Transverse colon (tissue), 4 donors: ENCODE results near the gene PIK3CD. TPM values are rescaled to one million over a fixed set of nuclear protein-coding genes. Genes with fewer than 3 reads are reported as not detected.

Experiments used
- DNase-seq: peaks from one replicate; pipeline ENCODE4 v3.0.0-alpha.2; 2019
- H3K27ac ChIP-seq, 4 donors: fragments of 200-600 bp; sonication (generic); 2 replicates each; pipeline ENCODE4 v1.5.1; 2016 to 2018; ENCODE audit warnings: inconsistent platforms in 4 of 4
- H3K27me3 ChIP-seq: fragments of 200-600 bp; sonication (generic); 2 replicates; pipeline ENCODE4 v1.5.1; 2017; ENCODE audit warnings: inconsistent platforms
- H3K36me3 ChIP-seq, 4 donors: fragments of 200-600 bp; sonication (generic); 2 replicates each; pipeline ENCODE4 v1.5.1; 2017 to 2019; ENCODE audit warnings: inconsistent platforms in 4 of 4
- H3K4me1 ChIP-seq, 4 donors: fragments of 200-600 bp; sonication (generic); 2 replicates each; pipeline ENCODE4 v1.5.1; 2017 to 2020; ENCODE audit warnings: inconsistent platforms in 4 of 4
- H3K4me3 ChIP-seq, 4 donors: fragments of 200-600 bp; sonication (generic); 1 replicate in 1 of 4; 2 replicates in 3 of 4; pipeline versions ENCODE4 v1.5.1 to v1.6.1; 2017 to 2019; ENCODE audit warnings: inconsistent platforms in 4 of 4
- H3K9me3 ChIP-seq, 2 donors: fragments of 200-600 bp; sonication (generic); 2 replicates each; pipeline ENCODE4 v1.5.1; 2017 to 2019; ENCODE audit warnings: inconsistent platforms in 2 of 2
- CTCF ChIP-seq, 5 experiments: fragments of 200-600 bp in 3 of 5; fragments of 450-650 bp in 2 of 5; sonication (generic) in 3 of 5; IDR thresholded peaks; 1 replicate in 2 of 5; 2 replicates in 3 of 5; pipeline ENCODE4 v1.5.1; 2016 to 2017; ENCODE audit warnings: antibody characterized with exemption in 5 of 5, inconsistent platforms in 3 of 5, mild to moderate bottlenecking in 2 of 5, moderate library complexity in 1 of 5
- EP300 ChIP-seq: sonication (generic); formaldehyde crosslinking; IDR thresholded peaks from one replicate; pipeline ENCODE4 v1.6.1; 2017; ENCODE audit warnings: antibody characterized with exemption, low read depth
- POLR2A ChIP-seq: fragments of 450-650 bp; IDR thresholded peaks from one replicate; pipeline ENCODE4 v1.6.1; 2016; ENCODE audit warnings: antibody characterized with exemption, mild to moderate bottlenecking, moderate library complexity
- POLR2AphosphoS5 ChIP-seq, 3 donors: sonication (generic); formaldehyde crosslinking; IDR thresholded peaks; one replicate each; pipeline ENCODE4 v1.6.1; 2016; ENCODE audit warnings: antibody characterized with exemption in 3 of 3
- WGBS, 2 donors: methylation state at CpG; one replicate each; pipeline ENCODE4 v1.1.5; 2018; ENCODE audit warnings: low coverage in 1 of 2; 5-methylcytosine and 5-hydroxymethylcytosine counted together
- in situ Hi-C, 4 donors: fragments of 200-750 bp; cut with MboI; loops; one replicate each; pipeline versions ENCODE4 v1.15.0 to v1.15.1; 2017; ENCODE audit warnings: low sequenced_read_pairs in 3 of 4, low pct_ligation_motif_present in 1 of 4, low pct_unique_long_range_greater_than_20kb in 1 of 4
- intact Hi-C: fragments of 100-400 bp; cut with DNase I; formaldehyde crosslinking; loops from one replicate; pipeline ENCODE4 v1.15.1; 2023; ENCODE audit warnings: low total_unique reads
- total RNA-seq, 4 donors: library from RNA; depleted of rRNA; stranded (reverse); fragments of >200 nt; gene quantifications; one replicate each; pipeline ENCODE4 v1.1.0, GENCODE V29; 2016

The PIK3CD gene
- total RNA-seq, 4 donors from 2014 or later = 0.20 to 6.7 (median 4.1) TPM

GRCh38 chr1:9726905-9727595, 75.5 kb downstream of the PIK3CD start:
- intact Hi-C loops (loop anchor here (10.0 kb wide), 1 partner anchor 138 kb away; no protein-coding TSS in a partner anchor), in situ Hi-C loops (no loop called here)
- H3K9me3 ChIP-seq = no peaks in the 10 kb centered on the region
- H3K27me3 ChIP-seq = no peaks in the 10 kb centered on the region
- H3K27ac ChIP-seq = no peak overlapping the region
- H3K4me1 ChIP-seq = no peaks in the 10 kb centered on the region
- H3K36me3 ChIP-seq = peaks cover 0 to 36% (median 14%) of the 10 kb centered on the region in 4 donors
- no peak overlapping the region for H3K4me3 ChIP-seq
- DNase-seq = no peak
- WGBS, 2 donors = 67% methylated on average over 25 of the region's 25 CpGs; no CpG with 5 or more reads in 1 of the 2 donors
- TF ChIP-seq POLR2AphosphoS5 (IDR thresholded peaks at IDR 0.05) (no peak), CTCF (IDR thresholded peaks at IDR 0.05) (no peak), POLR2A (no peak), EP300 (no peak)

DNA sequence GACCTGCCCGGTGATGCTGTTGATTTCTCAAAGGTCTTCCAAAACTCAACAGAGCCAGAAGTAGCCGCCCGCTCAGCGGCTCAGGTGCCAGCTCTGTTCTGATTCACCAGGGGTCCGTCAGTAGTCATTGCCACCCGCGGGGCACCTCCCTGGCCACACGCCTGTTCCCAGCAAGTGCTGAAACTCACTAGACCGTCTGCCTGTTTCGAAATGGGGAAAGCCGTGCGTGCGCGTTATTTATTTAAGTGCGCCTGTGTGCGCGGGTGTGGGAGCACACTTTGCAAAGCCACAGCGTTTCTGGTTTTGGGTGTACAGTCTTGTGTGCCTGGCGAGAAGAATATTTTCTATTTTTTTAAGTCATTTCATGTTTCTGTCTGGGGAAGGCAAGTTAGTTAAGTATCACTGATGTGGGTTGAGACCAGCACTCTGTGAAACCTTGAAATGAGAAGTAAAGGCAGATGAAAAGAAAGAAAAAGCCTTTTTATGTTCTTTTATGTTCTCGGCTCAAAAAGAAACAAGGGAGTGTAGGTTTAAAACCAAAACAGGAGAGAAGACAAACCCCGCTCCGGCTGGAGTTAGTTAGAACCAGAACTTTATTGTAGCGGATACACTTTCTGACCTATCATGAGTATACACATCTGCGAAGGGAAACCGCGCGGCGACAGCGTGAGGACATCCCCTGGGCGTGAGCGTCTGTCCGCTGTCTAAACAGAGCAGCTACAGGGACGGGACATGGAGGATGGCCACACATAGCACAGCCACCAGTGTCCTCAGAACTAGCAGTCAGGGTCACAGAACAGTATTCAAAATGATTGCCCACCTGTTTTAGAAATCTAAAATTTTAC, 77.1 kb downstream of the PIK3CD start:
- Histone ChIP-seq H3K4me3 (no peak overlapping the region), H3K27me3 (no peaks in the 10 kb centered on the region), H3K4me1 (no peaks in the 10 kb centered on the region), H3K36me3 (peaks cover 0 to 44% (median 22%) of the 10 kb centered on the region in 4 donors), H3K27ac (peak overlapping the region in 1 of 4 donors; percentile 5), H3K9me3 (no peaks in the 10 kb centered on the region)
- in situ Hi-C loops (no loop called here), intact Hi-C loops (loop anchor here (10.0 kb wide), 1 partner anchor 136 kb away; no protein-coding TSS in a partner anchor)
- WGBS, 2 donors = 82 to 86% methylated on average over 3 to 33 of the region's 33 CpGs
- no peak for TF ChIP-seq POLR2A
- no peak for TF ChIP-seq POLR2AphosphoS5 (IDR thresholded peaks at IDR 0.05)
- no peak for TF ChIP-seq EP300
- no peak for TF ChIP-seq CTCF (IDR thresholded peaks at IDR 0.05)
- DNase-seq = no peak

GRCh38 chr1:9729523-9729922, 78.0 kb downstream of the PIK3CD start:
- WGBS, 2 donors = 90% methylated on average over 11 of the region's 12 CpGs; no CpG with 5 or more reads in 1 of the 2 donors
- in situ Hi-C loops (no loop called here), intact Hi-C loops (loop anchor here (10.0 kb wide), 1 partner anchor 135 kb away; no protein-coding TSS in a partner anchor)
- Histone ChIP-seq H3K27me3 (no peaks in the 10 kb centered on the region), H3K27ac (no peak overlapping the region), H3K36me3 (peaks cover 0 to 52% (median 24%) of the 10 kb centered on the region in 4 donors), H3K9me3 (no peaks in the 10 kb centered on the region), H3K4me1 (no peaks in the 10 kb centered on the region), H3K4me3 (no peak overlapping the region)
- no peak for TF ChIP-seq POLR2AphosphoS5 (IDR thresholded peaks at IDR 0.05)
- no peak for DNase-seq

DNA sequence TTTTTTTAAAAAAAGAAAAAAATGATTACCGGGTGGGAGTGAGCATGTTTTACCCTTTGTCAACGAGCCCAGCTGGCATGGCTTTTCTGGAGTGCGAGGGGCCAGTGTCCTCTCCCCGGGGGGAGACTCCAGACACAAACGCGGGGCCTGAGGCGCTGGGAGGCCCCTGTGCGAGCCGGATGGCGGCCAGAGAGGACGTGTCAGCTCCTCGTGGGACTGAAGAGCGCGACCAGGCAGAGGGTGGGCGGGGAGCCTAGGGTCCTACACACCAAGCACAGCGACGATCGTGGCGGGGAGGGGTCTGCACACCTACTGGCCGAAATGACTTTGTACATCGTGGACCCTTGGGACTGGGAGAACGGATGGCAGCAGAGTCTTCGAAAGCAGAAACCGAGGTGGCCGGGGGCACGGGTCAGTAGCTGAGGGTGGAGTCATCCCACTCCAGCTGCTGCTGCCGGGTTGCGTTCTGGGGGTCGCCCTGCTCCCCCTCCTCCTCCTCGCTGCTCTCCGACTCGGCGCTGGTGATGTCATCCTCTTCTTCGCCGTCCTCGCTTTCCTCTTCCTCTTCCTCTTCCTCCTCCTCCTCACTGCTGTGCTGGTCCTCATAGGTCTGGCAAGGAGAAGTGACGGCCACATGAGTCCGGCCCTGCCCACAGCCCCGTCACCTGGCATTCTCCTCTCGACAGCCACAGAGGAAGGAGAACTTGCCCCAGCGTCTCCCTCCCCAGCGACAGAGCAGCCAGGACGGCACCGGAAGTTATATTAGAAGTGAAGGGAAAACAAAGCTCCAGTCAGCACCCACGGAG, 78.8 kb downstream of the PIK3CD start:
- H3K27me3 ChIP-seq = no peaks in the 10 kb centered on the region
- no peaks in the 10 kb centered on the region for H3K9me3 ChIP-seq
- TF ChIP-seq POLR2AphosphoS5 (IDR thresholded peaks at IDR 0.05) (no peak), EP300 (no peak), POLR2A (no peak), CTCF (IDR thresholded peaks at IDR 0.05) (no peak)
- intact Hi-C loops (no loop called here), in situ Hi-C loops (no loop called here)
- H3K4me1 ChIP-seq = no peaks in the 10 kb centered on the region
- WGBS, 2 donors = 78 to 83% methylated on average over 23 to 41 of the region's 45 CpGs
- no peak overlapping the region for H3K27ac ChIP-seq
- H3K36me3 ChIP-seq = peaks cover 0 to 60% (median 27%) of the 10 kb centered on the region in 4 donors
- H3K4me3 ChIP-seq = no peak overlapping the region
- DNase-seq = peak; percentile 38
